Sigmoid colon (tissue), 7 donors: ENCODE data around the gene B3GAT1. TPM values are rescaled to one million over a fixed set of nuclear protein-coding genes. Genes with fewer than 3 reads are reported as not detected.

Experiments
- DNase-seq: peaks from one replicate; pipeline ENCODE4 v3.0.0-alpha.2; 2019
- H3K27ac ChIP-seq, 4 donors: fragments of 200-600 bp; sonication (generic); one replicate each; pipeline ENCODE4 v1.5.1; 2016 to 2019; ENCODE audit warnings: mild to moderate bottlenecking in 1 of 4
- H3K27me3 ChIP-seq, 3 donors: fragments of 200-600 bp; sonication (generic); one replicate each; pipeline ENCODE4 v1.5.1; 2019; ENCODE audit warnings: mild to moderate bottlenecking in 1 of 3
- H3K36me3 ChIP-seq, 4 donors: fragments of 200-600 bp; sonication (generic); one replicate each; pipeline ENCODE4 v1.5.1; 2016 to 2019
- H3K4me1 ChIP-seq, 4 donors: fragments of 200-600 bp; sonication (generic); one replicate each; pipeline ENCODE4 v1.5.1; 2017 to 2019
- H3K4me3 ChIP-seq, 4 donors: fragments of 200-600 bp; sonication (generic); one replicate each; pipeline ENCODE4 v1.5.1; 2017 to 2019; ENCODE audit warnings: mild to moderate bottlenecking in 2 of 4, moderate library complexity in 1 of 4
- H3K9me3 ChIP-seq, 4 donors: fragments of 200-600 bp in 3 of 4; sonication (generic) in 3 of 4; one replicate each; pipeline versions ENCODE4 v1.5.1 to v1.6.1; 2013 to 2019
- EP300 ChIP-seq, 4 donors: sonication (generic); formaldehyde crosslinking; IDR thresholded peaks; one replicate each; pipeline ENCODE4 v1.6.1; 2017; ENCODE audit warnings: antibody characterized with exemption in 4 of 4
- POLR2A ChIP-seq, 2 donors: fragments of 450-650 bp; IDR thresholded peaks; one replicate each; pipeline ENCODE4 v1.6.1; 2016; ENCODE audit warnings: antibody characterized with exemption in 2 of 2, mild to moderate bottlenecking in 2 of 2, moderate library complexity in 2 of 2
- POLR2AphosphoS5 ChIP-seq, 4 donors: sonication (generic); formaldehyde crosslinking; IDR thresholded peaks; one replicate each; pipeline ENCODE4 v1.6.1; 2017; ENCODE audit warnings: antibody characterized with exemption in 4 of 4
- WGBS, 2 donors: extraction: QIAGEN DNeasy Blood & Tissue Kit; methylation state at CpG; one replicate each; pipeline ENCODE4 v1.1.7; 2013; 5-methylcytosine and 5-hydroxymethylcytosine counted together
- intact Hi-C: fragments of 100-400 bp; cut with DNase I; formaldehyde crosslinking; loops from one replicate; pipeline ENCODE4 v1.15.1; 2023
- polyA plus RNA-seq, 3 donors: library from polyadenylated mRNA; stranded (reverse); fragments of 200-250 nt; gene quantifications; one replicate each; pipeline ENCODE4 v1.2.3, GENCODE V29; 2013
- total RNA-seq, 4 donors: library from RNA; depleted of rRNA; stranded (reverse); fragments of >200 nt; gene quantifications; one replicate each; pipeline ENCODE4 v1.1.0, GENCODE V29; 2016
- TF ChIP-seq, protein P1 (sequence below), 4 experiments: fragments of 450-650 bp in 3 of 4; fragments of 200-600 bp in 1 of 4; IDR thresholded peaks; one replicate each; pipeline ENCODE4 v1.5.1; 2016 to 2019; ENCODE audit warnings: antibody characterized with exemption in 4 of 4, mild to moderate bottlenecking in 3 of 4, moderate library complexity in 2 of 4
- donor health status: healthy with polysubstance abuse.
- donor health status: Bipolar disorder and iron deficiency.
- donor health status: healthy.

B3GAT1 gene
- total and polyA plus RNA-seq, 7 donors = 0.16 to 0.63 (median 0.27) TPM; not detected in 3

- WGBS, 2 donors = 52 to 63% methylated on average over 7 to 8 of the region's 8 CpGs
- no peak for DNase-seq
- intact Hi-C loops = no loop called here
- peaks cover 13 to 81% (median 43%) of the 10 kb centered on the region in 3 donors for H3K27me3 ChIP-seq
- TF ChIP-seq, protein P1, sequence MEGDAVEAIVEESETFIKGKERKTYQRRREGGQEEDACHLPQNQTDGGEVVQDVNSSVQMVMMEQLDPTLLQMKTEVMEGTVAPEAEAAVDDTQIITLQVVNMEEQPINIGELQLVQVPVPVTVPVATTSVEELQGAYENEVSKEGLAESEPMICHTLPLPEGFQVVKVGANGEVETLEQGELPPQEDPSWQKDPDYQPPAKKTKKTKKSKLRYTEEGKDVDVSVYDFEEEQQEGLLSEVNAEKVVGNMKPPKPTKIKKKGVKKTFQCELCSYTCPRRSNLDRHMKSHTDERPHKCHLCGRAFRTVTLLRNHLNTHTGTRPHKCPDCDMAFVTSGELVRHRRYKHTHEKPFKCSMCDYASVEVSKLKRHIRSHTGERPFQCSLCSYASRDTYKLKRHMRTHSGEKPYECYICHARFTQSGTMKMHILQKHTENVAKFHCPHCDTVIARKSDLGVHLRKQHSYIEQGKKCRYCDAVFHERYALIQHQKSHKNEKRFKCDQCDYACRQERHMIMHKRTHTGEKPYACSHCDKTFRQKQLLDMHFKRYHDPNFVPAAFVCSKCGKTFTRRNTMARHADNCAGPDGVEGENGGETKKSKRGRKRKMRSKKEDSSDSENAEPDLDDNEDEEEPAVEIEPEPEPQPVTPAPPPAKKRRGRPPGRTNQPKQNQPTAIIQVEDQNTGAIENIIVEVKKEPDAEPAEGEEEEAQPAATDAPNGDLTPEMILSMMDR (IDR thresholded peaks at IDR 0.05) = no peak
- TF ChIP-seq EP300 (IDR thresholded peaks at IDR 0.05) = no peak
- H3K36me3 ChIP-seq = no peaks in the 10 kb centered on the region
- H3K4me3 ChIP-seq = no peak overlapping the region
- H3K4me1 ChIP-seq = peaks cover 0 to 18% (median 16%) of the 10 kb centered on the region in 4 donors
- H3K27ac ChIP-seq = no peak overlapping the region
- H3K9me3 ChIP-seq = no peaks in the 10 kb centered on the region
Measured at GRCh38 chr11:134407923-134408322, 4.1 kb downstream of the B3GAT1 start.

DNA sequence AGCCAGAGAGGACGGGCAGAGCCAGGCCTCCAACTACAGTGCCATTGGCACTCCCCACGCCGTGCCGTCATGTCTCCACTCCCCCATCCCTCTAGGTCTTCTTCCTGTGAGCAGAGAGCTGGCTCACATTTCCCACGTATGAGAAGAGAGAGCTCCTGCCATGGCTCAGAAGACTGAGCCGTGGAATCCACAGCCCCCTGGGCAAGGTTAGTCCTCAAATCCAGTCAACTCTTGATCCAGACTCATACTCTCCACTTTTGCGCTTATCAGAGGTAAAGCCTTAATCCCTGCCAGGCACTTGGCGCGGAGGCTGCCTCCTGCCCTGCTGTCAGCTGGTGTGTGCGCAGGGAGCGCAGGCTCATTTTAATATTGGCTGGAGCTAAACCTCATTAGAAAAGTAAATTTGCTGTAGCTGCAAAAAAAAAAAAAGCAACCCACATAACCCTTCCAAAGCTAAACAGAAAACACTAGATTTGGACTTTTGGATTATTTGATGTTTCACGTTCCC, 4.7 kb downstream of the B3GAT1 start:
- intact Hi-C loops = no loop called here
- DNase-seq = no peak
- Histone ChIP-seq H3K9me3 (no peaks in the 10 kb centered on the region), H3K36me3 (no peaks in the 10 kb centered on the region), H3K27me3 (peaks cover 9 to 77% (median 38%) of the 10 kb centered on the region in 3 donors), H3K27ac (no peak overlapping the region), H3K4me1 (peaks cover 0 to 13% (median 11%) of the 10 kb centered on the region in 4 donors), H3K4me3 (no peak overlapping the region)
- TF ChIP-seq POLR2A (IDR thresholded peaks at IDR 0.05) (no peak), EP300 (IDR thresholded peaks at IDR 0.05) (no peak), POLR2AphosphoS5 (IDR thresholded peaks at IDR 0.05) (no peak)
- TF ChIP-seq, protein P1 (IDR thresholded peaks at IDR 0.05) = no peak
- 65 to 69% methylated on average over 12 of the region's 12 CpGs for WGBS, 2 donors

GRCh38 chr11:134406264-134407185, 5.5 kb downstream of the B3GAT1 start:
- no peak for TF ChIP-seq POLR2AphosphoS5 (IDR thresholded peaks at IDR 0.05)
- TF ChIP-seq, protein P1 (IDR thresholded peaks at IDR 0.05) = no peak
- TF ChIP-seq POLR2A (IDR thresholded peaks at IDR 0.05) = no peak
- TF ChIP-seq EP300 (IDR thresholded peaks at IDR 0.05) = no peak
- Histone ChIP-seq H3K27ac (no peak overlapping the region), H3K36me3 (no peaks in the 10 kb centered on the region), H3K27me3 (peaks cover 5 to 80% (median 33%) of the 10 kb centered on the region in 3 donors), H3K9me3 (no peaks in the 10 kb centered on the region), H3K4me3 (no peak overlapping the region), H3K4me1 (peaks cover 0 to 7% (median 6%) of the 10 kb centered on the region in 4 donors)
- no peak for DNase-seq
- intact Hi-C loops = no loop called here
- WGBS, 2 donors = 75 to 78% methylated on average over 11 of the region's 11 CpGs

GRCh38 chr11:134405841-134406240, 6.2 kb downstream of the B3GAT1 start:
- intact Hi-C loops = no loop called here
- Histone ChIP-seq H3K27ac (no peak overlapping the region), H3K4me3 (no peak overlapping the region), H3K9me3 (peaks cover 0 to 2% (median 0%) of the 10 kb centered on the region in 4 donors), H3K27me3 (peaks cover 0 to 75% (median 26%) of the 10 kb centered on the region in 3 donors), H3K4me1 (no peaks in the 10 kb centered on the region), H3K36me3 (no peaks in the 10 kb centered on the region)
- no peak for TF ChIP-seq POLR2AphosphoS5 (IDR thresholded peaks at IDR 0.05)
- TF ChIP-seq, protein P1 (IDR thresholded peaks at IDR 0.05) = no peak
- 74 to 80% methylated on average over 9 of the region's 9 CpGs for WGBS, 2 donors
- DNase-seq = no peak
